Measurements from ENCODE around the gene GUCD1.
"Not testable (repeated sequence)": the region's sequence is repeated elsewhere in the genome, so short reads cannot be mapped to it uniquely, and the experiment has no call there.

The GUCD1 gene

GRCh38 chr22:24554313-24555164, at the start of gene GUCD1:
Gene GUCD1, minus strand, starts transcription at chr22:24555138. Its CDS starts 147 bp downstream, at chr22:24554991.
- peak; percentile 44 for DNase-seq

- DNase-seq, result peak; percentile 48
Observed at GRCh38 chr22:24603770-24604629, 49.1 kb upstream of the GUCD1 start.

- not testable (repeated sequence) for DNase-seq
Observed at GRCh38 chr22:24602847-24603769, 48.2 kb upstream of the GUCD1 start, which contains the start of gene GGT1. Gene GGT1, plus strand, starts transcription at chr22:24603193. Its CDS starts 7,889 bp downstream, at chr22:24611082.

- DNase-seq, result not testable (repeated sequence)
Observed at GRCh38 chr22:24602105-24602749, 47.3 kb upstream of the GUCD1 start.

- DNase-seq, result no peak
Observed at GRCh38 chr22:24601217-24602104, 46.5 kb upstream of the GUCD1 start.

GRCh38 chr22:24599958-24600715, 45.2 kb upstream of the GUCD1 start:
- DNase-seq, result not testable (repeated sequence)

GRCh38 chr22:24599514-24599913, 44.6 kb upstream of the GUCD1 start:
- no peak for DNase-seq

- DNase-seq, result not testable (repeated sequence)
Observed at GRCh38 chr22:24597076-24597475, 42.1 kb upstream of the GUCD1 start.

GRCh38 chr22:24595863-24596262, 40.9 kb upstream of the GUCD1 start:
- DNase-seq, result no peak

GRCh38 chr22:24595228-24595627, 40.3 kb upstream of the GUCD1 start:
- DNase-seq, result no peak

- no peak for DNase-seq
Observed at GRCh38 chr22:24594569-24595120, 39.7 kb upstream of the GUCD1 start.

GRCh38 chr22:24593836-24594568, 39.1 kb upstream of the GUCD1 start:
- DNase-seq, result no peak

- DNase-seq, result not testable (repeated sequence)
Observed at GRCh38 chr22:24593559-24593835, 38.6 kb upstream of the GUCD1 start.

GRCh38 chr22:24592851-24593558, 38.1 kb upstream of the GUCD1 start, which contains the start of gene LRRC75B:
Gene LRRC75B, minus strand, starts transcription at chr22:24593073. Its CDS starts 34 bp downstream, at chr22:24593039.
- DNase-seq, result peak; percentile 76

GRCh38 chr22:24592058-24592850, 37.3 kb upstream of the GUCD1 start:
- peak; percentile 35 for DNase-seq

- DNase-seq, result no peak
Observed at GRCh38 chr22:24591286-24591830, 36.4 kb upstream of the GUCD1 start.

GRCh38 chr22:24590596-24591173, 35.7 kb upstream of the GUCD1 start:
- no peak for DNase-seq
